ENCODE data around the gene SIVA1. TPM values are rescaled to one million over a fixed set of nuclear protein-coding genes. Genes with fewer than 3 reads are reported as not detected.
"Not testable (repeated sequence)": the region's sequence is repeated elsewhere in the genome, so short reads cannot be mapped to it uniquely, and the experiment has no call there.

Gene SIVA1
- total RNA-seq, 2 donors from 2014 or later, result 58.3 to 66.1 TPM

GRCh38 chr14:104744484-104744883 lies 8.5 kb upstream of the SIVA1 start:
- intact Hi-C loops (cut with DNase I), result no loop called here

GRCh38 chr14:104745431-104745830 lies 7.5 kb upstream of the SIVA1 start:
- no peak for DNase-seq (ENCODE audit: low spot score)
- intact Hi-C loops (cut with DNase I), result no loop called here

More at GRCh38 chr14:104744484-104744883, 8.5 kb upstream of the SIVA1 start:
- DNase-seq (ENCODE audit: low spot score), result no peak

GRCh38 chr14:104746071-104746545 lies 6.8 kb upstream of the SIVA1 start:
- DNase-seq (ENCODE audit: low spot score), result no peak
- intact Hi-C loops (cut with DNase I), result no loop called here

GRCh38 chr14:104746934-104747481 lies 5.9 kb upstream of the SIVA1 start:
- intact Hi-C loops (cut with DNase I), result no loop called here
- no peak for DNase-seq (ENCODE audit: low spot score)

- intact Hi-C loops (cut with DNase I), result no loop called here
- no peak for DNase-seq (ENCODE audit: low spot score)
These were observed 5.1 kb upstream of the SIVA1 start for GRCh38 chr14:104747876-104748275.

GRCh38 chr14:104749111-104749649 lies 3.8 kb upstream of the SIVA1 start:
- intact Hi-C loops (cut with DNase I), result no loop called here
- no peak for DNase-seq (ENCODE audit: low spot score)

- no peak for DNase-seq (ENCODE audit: low spot score)
- intact Hi-C loops (cut with DNase I), result no loop called here
These were observed 2.7 kb upstream of the SIVA1 start for GRCh38 chr14:104750056-104750752.

- DNase-seq (ENCODE audit: low spot score); intact Hi-C loops (cut with DNase I): not testable (repeated sequence)
These were observed 2.2 kb upstream of the SIVA1 start for GRCh38 chr14:104750753-104751057.

- no peak for DNase-seq (ENCODE audit: low spot score)
- intact Hi-C loops (cut with DNase I), result no loop called here
These were observed 1.2 kb upstream of the SIVA1 start for GRCh38 chr14:104751539-104752422.

GRCh38 chr14:104752423-104752734 lies 568 bp upstream of the SIVA1 start:
- DNase-seq (ENCODE audit: low spot score), result no peak
- intact Hi-C loops (cut with DNase I), result no loop called here

GRCh38 chr14:104753528-104754212 lies 723 bp downstream of the SIVA1 start:
- intact Hi-C loops (cut with DNase I), result no loop called here
- DNase-seq (ENCODE audit: low spot score), result no peak

- intact Hi-C loops (cut with DNase I), result no loop called here
- DNase-seq (ENCODE audit: low spot score), result no peak
These were observed 1.4 kb downstream of the SIVA1 start for GRCh38 chr14:104754213-104754851.

GRCh38 chr14:104755621-104756020 lies 2.7 kb downstream of the SIVA1 start:
- intact Hi-C loops (cut with DNase I), result no loop called here
- no peak for DNase-seq (ENCODE audit: low spot score)

- DNase-seq (ENCODE audit: low spot score), result no peak
- intact Hi-C loops (cut with DNase I), result no loop called here
These were observed 3.7 kb downstream of the SIVA1 start for GRCh38 chr14:104756477-104757237.

- intact Hi-C loops (cut with DNase I), result no loop called here
- DNase-seq (ENCODE audit: low spot score), result no peak
These were observed 4.3 kb downstream of the SIVA1 start for GRCh38 chr14:104757238-104757585.

- DNase-seq (ENCODE audit: low spot score), result no peak
- intact Hi-C loops (cut with DNase I), result no loop called here
These were observed 4.9 kb downstream of the SIVA1 start for GRCh38 chr14:104757681-104758392.

GRCh38 chr14:104758981-104759969 lies 6.3 kb downstream of the SIVA1 start:
- no peak for DNase-seq (ENCODE audit: low spot score)
- intact Hi-C loops (cut with DNase I), result no loop called here

Measured in posterior vena cava (tissue), 2 donors.